Loucy (cell line): ENCODE measurements around the gene RNF11.

Experiments
- H2AFZ ChIP-seq: fragments of 200-600 bp; sonication (generic); 2 replicates; pipeline ENCODE4 v1.6.0; 2016; ENCODE audit warnings: antibody characterized with exemption, mild to moderate bottlenecking, low read length, moderate library complexity
- H3F3A ChIP-seq: fragments of 200-600 bp; 2 replicates; pipeline ENCODE4 v1.6.0; 2016; ENCODE audit warnings: antibody characterized with exemption, low read depth, mild to moderate bottlenecking
- H3K27me3 ChIP-seq: fragments of 200-600 bp; sonication (generic); 2 replicates; pipeline ENCODE4 v1.6.1; 2014; ENCODE audit warnings: low read length, mild to moderate bottlenecking; ENCODE audit not compliant: insufficient read depth, poor library complexity, severe bottlenecking
- H3K36me3 ChIP-seq: fragments of 200-600 bp; sonication (generic); 2 replicates; pipeline ENCODE4 v1.6.1; 2016; ENCODE audit warnings: low read length; ENCODE audit not compliant: insufficient read depth
- H3K4me1 ChIP-seq: fragments of 200-600 bp; sonication (generic); 2 replicates; pipeline ENCODE4 v1.5.1; 2014; ENCODE audit warnings: low read length, mild to moderate bottlenecking; ENCODE audit not compliant: insufficient read depth, poor library complexity, severe bottlenecking
- H3K4me2 ChIP-seq: fragments of 200-600 bp; sonication (generic); 2 replicates; pipeline ENCODE4 v1.6.0; 2014; ENCODE audit warnings: antibody characterized with exemption, low read length, low read depth, mild to moderate bottlenecking; ENCODE audit not compliant: poor library complexity, severe bottlenecking
- H3K4me3 ChIP-seq: fragments of 200-600 bp; sonication (generic); 2 replicates; pipeline ENCODE4 v1.5.1; 2014; ENCODE audit warnings: low read length, mild to moderate bottlenecking, mixed read lengths; ENCODE audit not compliant: poor library complexity, severe bottlenecking
- H3K79me2 ChIP-seq: fragments of 200-600 bp; sonication (generic); 2 replicates; pipeline ENCODE4 v1.6.1; 2014; ENCODE audit warnings: low read length; ENCODE audit not compliant: insufficient read depth
- H3K9ac ChIP-seq: fragments of 200-600 bp; sonication (generic); 2 replicates; pipeline ENCODE4 v1.6.0; 2014; ENCODE audit warnings: mild to moderate bottlenecking, low read depth, low read length, moderate library complexity; ENCODE audit not compliant: poor library complexity, severe bottlenecking
- H3K9me2 ChIP-seq: fragments of 200-600 bp; sonication (generic); replicated peaks from 2 replicates; pipeline ENCODE4 v1.6.1; 2016; ENCODE audit warnings: low read depth, low read length, mixed read lengths
- H3K9me3 ChIP-seq: fragments of 200-600 bp; sonication (generic); 2 replicates; pipeline ENCODE4 v1.6.1; 2014; ENCODE audit warnings: mild to moderate bottlenecking, antibody characterized with exemption, low read length, low read depth; ENCODE audit not compliant: insufficient read depth
- H4K20me1 ChIP-seq: fragments of 200-600 bp; sonication (generic); 2 replicates; pipeline ENCODE4 v1.6.0; 2014; ENCODE audit warnings: antibody characterized with exemption, low read length, mild to moderate bottlenecking; ENCODE audit not compliant: insufficient read depth, poor library complexity, severe bottlenecking
- EZH2phosphoT487 ChIP-seq: fragments of 200-600 bp; IDR thresholded peaks from 2 replicates; pipeline ENCODE4 v1.6.1; 2018; ENCODE audit warnings: antibody characterized with exemption, mild to moderate bottlenecking, moderate library complexity, borderline replicate concordance
- TF ChIP-seq, protein P1 (sequence below): fragments of 200-600 bp; sonication (generic); conservative IDR thresholded peaks from 2 replicates; pipeline ENCODE4 v1.5.1; 2014; ENCODE audit warnings: mild to moderate bottlenecking, antibody characterized with exemption, low read length

Gene RNF11

DNA sequence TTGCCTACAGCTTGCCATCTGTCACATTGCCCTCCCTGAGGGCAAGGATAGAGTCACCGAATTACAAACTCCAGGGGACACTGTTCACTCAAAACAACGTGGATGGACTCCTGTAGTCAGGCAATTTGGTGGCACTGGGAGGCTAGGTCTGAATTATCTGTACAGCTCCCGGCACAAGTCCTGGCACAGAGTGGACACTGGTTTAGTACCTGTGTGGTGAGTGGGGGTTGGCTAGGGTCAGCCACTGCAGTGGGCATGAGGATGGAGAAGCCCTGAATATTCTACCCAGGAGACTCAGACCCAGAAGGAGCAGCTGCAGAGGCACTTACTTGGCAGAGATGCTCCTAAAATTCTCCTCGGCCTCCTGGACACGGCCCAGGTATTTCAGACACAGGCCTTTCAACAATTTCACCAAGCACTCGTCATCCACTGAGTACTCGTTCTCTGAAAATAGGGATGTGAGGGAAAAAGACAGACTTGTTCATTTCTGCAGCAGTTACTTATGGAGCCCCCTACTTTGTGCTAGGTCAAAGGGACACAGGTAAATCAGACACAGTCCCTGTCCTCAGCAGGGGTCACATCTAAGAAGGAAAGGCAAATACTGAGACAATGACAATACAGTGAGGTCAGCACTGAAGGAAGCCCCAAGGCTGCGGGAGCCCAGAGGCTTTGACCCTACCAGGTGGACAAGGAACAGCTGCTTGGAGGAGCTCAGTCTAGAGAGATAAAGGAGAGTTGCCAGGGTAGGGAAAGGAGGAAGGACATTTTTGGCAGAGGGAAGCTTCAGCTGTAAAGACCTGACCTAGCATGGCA, 53.8 kb downstream of the RNF11 start:
- Histone ChIP-seq H3K4me1 (no peaks in the 10 kb centered on the region), H3K79me2 (no peaks in the 10 kb centered on the region), H3K27me3 (no peaks in the 10 kb centered on the region), H3F3A (no peaks in the 10 kb centered on the region), H3K9me2 (no peaks in the 10 kb centered on the region), H4K20me1 (no peaks in the 10 kb centered on the region), H3K9ac (no peak overlapping the region), H2AFZ (no peak overlapping the region), H3K36me3 (no peaks in the 10 kb centered on the region), H3K4me3 (no peak overlapping the region), H3K4me2 (no peak overlapping the region), H3K9me3 (no peaks in the 10 kb centered on the region)
- no peak for TF ChIP-seq EZH2phosphoT487
- TF ChIP-seq, protein P1, sequence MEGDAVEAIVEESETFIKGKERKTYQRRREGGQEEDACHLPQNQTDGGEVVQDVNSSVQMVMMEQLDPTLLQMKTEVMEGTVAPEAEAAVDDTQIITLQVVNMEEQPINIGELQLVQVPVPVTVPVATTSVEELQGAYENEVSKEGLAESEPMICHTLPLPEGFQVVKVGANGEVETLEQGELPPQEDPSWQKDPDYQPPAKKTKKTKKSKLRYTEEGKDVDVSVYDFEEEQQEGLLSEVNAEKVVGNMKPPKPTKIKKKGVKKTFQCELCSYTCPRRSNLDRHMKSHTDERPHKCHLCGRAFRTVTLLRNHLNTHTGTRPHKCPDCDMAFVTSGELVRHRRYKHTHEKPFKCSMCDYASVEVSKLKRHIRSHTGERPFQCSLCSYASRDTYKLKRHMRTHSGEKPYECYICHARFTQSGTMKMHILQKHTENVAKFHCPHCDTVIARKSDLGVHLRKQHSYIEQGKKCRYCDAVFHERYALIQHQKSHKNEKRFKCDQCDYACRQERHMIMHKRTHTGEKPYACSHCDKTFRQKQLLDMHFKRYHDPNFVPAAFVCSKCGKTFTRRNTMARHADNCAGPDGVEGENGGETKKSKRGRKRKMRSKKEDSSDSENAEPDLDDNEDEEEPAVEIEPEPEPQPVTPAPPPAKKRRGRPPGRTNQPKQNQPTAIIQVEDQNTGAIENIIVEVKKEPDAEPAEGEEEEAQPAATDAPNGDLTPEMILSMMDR, result no peak

DNA sequence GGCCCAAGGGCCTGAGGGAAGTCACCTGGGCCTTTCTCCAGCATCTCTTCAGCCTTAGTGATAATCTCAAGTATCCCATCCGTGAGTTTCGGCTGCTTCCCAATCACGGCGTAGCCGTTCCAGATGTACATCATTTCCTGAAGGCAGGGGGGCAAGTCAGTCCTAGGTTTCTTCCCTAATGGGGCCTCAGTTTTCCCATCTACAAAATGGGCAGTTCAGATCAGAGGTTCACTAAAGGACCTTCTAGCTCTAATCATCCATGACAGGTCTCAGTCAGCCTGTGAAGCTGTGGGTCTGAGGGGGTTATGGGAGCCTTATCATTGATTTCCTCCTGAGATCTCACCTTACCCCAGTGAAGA, 54.4 kb downstream of the RNF11 start:
- Histone ChIP-seq H3K79me2 (no peaks in the 10 kb centered on the region), H3K27me3 (no peaks in the 10 kb centered on the region), H3K36me3 (no peaks in the 10 kb centered on the region), H3K9ac (no peak overlapping the region), H3K4me3 (no peak overlapping the region), H3K9me2 (no peaks in the 10 kb centered on the region), H3K4me1 (no peaks in the 10 kb centered on the region), H3K4me2 (no peak overlapping the region), H2AFZ (no peak overlapping the region), H4K20me1 (no peaks in the 10 kb centered on the region), H3K9me3 (no peaks in the 10 kb centered on the region), H3F3A (no peaks in the 10 kb centered on the region)
- TF ChIP-seq, protein P1, result no peak
- TF ChIP-seq EZH2phosphoT487, result no peak

- no peak overlapping the region for H2AFZ ChIP-seq
- H3K4me1 ChIP-seq, result peaks cover 5% of the 10 kb centered on the region
- H4K20me1 ChIP-seq, result no peaks in the 10 kb centered on the region
- no peaks in the 10 kb centered on the region for H3K9me2 ChIP-seq
- H3K27me3 ChIP-seq, result no peaks in the 10 kb centered on the region
- no peak overlapping the region for H3K4me3 ChIP-seq
- no peaks in the 10 kb centered on the region for H3K36me3 ChIP-seq
- TF ChIP-seq EZH2phosphoT487, result no peak
- TF ChIP-seq, protein P1, result no peak
- no peak overlapping the region for H3K9ac ChIP-seq
- H3K79me2 ChIP-seq, result no peaks in the 10 kb centered on the region
- H3F3A ChIP-seq, result no peaks in the 10 kb centered on the region
- H3K9me3 ChIP-seq, result no peaks in the 10 kb centered on the region
- H3K4me2 ChIP-seq, result no peak overlapping the region
These were observed 57.9 kb downstream of the RNF11 start for GRCh38 chr1:51293898-51294515.
